BLaER1 treated with 17β-estradiol and CSF1 and Interleukin-3, amounts not matched to agents 10 nM and 100 nM (cell line): ENCODE measurements around the gene LRRC3B.

Experiments
- H3K27ac ChIP-seq, 11 experiments: shearing (Covaris generic); formaldehyde crosslinking; 2 replicates each; pipeline ENCODE4 v1.8.1; 2022
- H3K27me3 ChIP-seq, 11 experiments: shearing (Covaris generic); formaldehyde crosslinking; 2 replicates each; pipeline ENCODE4 v1.8.1; 2022
- H3K36me3 ChIP-seq, 11 experiments: shearing (Covaris generic); formaldehyde crosslinking; 2 replicates each; pipeline ENCODE4 v1.8.1; 2022
- H3K4me1 ChIP-seq, 10 experiments: shearing (Covaris generic); formaldehyde crosslinking; 2 replicates each; pipeline ENCODE4 v1.8.1; 2022
- H3K4me2 ChIP-seq, 11 experiments: shearing (Covaris generic); formaldehyde crosslinking; 2 replicates each; pipeline ENCODE4 v1.8.1; 2022
- H3K4me3 ChIP-seq, 10 experiments: shearing (Covaris generic); formaldehyde crosslinking; 2 replicates each; pipeline ENCODE4 v1.8.1; 2022
- H3K9ac ChIP-seq, 11 experiments: shearing (Covaris generic); formaldehyde crosslinking; 2 replicates each; pipeline ENCODE4 v1.8.1; 2022
- H3K9me3 ChIP-seq, 11 experiments: shearing (Covaris generic); formaldehyde crosslinking; replicated peaks in 1 of 11; 2 replicates each; pipeline ENCODE4 v1.8.1; 2022
- H4K20me1 ChIP-seq, 11 experiments: shearing (Covaris generic); formaldehyde crosslinking; 2 replicates each; pipeline ENCODE4 v1.8.1; 2022
- Cebpa-rat ChIP-seq, 11 experiments: shearing (Covaris generic); IDR thresholded peaks; 2 replicates each; pipeline ENCODE4 v1.8.1; 2022

Gene LRRC3B

DNA sequence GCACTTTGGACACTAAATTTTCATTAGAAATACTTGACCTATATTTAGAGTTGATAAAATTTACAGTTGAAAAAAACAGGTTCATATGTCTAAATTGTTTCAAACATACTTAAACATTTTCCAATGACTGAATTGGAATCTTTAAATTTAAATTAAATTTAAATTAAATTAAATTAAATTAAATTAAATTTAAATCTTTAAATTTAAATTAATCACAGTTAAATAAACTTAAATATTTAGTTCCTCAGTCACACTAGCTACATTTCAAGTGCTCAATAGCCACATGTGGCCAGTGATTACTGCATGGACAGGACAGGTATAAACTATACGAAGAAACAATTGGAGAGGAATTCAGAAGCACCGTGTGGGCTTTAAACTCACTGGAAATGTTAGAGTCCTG lies 16.8 kb downstream of the LRRC3B start:
- no peak overlapping the region for H3K4me2 ChIP-seq
- no peaks in the 10 kb centered on the region for H3K4me1 ChIP-seq
- no peak overlapping the region for H3K9ac ChIP-seq
- no peaks in the 10 kb centered on the region for H4K20me1 ChIP-seq
- no peak overlapping the region for H3K27ac ChIP-seq
- no peaks in the 10 kb centered on the region; a peak in 2 of 22 replicates for H3K9me3 ChIP-seq
- no peaks in the 10 kb centered on the region for H3K27me3 ChIP-seq
- no peaks in the 10 kb centered on the region for H3K36me3 ChIP-seq
- no peak overlapping the region for H3K4me3 ChIP-seq
- no peak for TF ChIP-seq Cebpa-rat (IDR thresholded peaks at IDR 0.05)

DNA sequence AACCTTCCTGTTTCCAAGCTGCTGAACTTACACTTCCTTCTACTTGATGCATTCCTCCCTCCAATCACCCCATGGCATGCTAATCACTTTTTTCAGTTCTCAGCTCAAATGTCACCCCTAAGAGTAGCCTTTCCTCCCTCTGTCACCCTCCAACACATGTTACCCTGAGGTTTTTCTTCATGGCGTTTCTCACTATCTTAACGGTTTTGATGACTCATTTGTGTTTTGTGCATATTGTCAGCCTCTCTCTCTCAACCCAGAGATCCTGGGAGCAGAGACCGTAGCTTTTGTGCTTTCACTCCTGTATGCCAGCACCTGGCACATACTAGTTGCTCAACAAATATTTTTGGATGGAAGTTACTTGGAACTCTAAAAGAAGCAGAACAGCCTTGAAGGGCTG lies 24.5 kb downstream of the LRRC3B start:
- Histone ChIP-seq H3K9me3 (no peaks in the 10 kb centered on the region), H3K27ac (no peak overlapping the region), H4K20me1 (no peaks in the 10 kb centered on the region), H3K9ac (no peak overlapping the region), H3K36me3 (no peaks in the 10 kb centered on the region), H3K4me2 (no peak overlapping the region), H3K27me3 (no peaks in the 10 kb centered on the region), H3K4me1 (no peaks in the 10 kb centered on the region), H3K4me3 (no peak overlapping the region)
- no peak for TF ChIP-seq Cebpa-rat (IDR thresholded peaks at IDR 0.05)

DNA sequence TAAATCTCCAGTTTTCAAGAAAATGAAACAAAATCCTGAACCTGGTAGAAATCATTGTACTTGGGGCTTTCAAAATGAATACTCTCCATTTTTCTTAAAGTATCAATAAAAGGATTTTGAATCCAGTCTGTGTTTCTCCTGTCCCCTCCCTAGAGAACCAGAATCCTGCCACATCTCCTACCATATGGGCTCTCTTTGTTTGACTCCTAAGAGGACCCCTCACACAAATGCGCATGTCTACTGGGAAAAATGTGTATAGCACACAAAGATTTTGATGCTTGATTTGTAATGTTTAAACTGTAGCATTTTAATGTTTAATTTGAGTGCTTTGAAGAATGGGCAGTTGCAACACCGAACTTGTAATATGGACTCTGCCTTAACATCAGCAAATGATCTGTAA lies 25.9 kb downstream of the LRRC3B start:
- Histone ChIP-seq H3K27me3 (no peaks in the 10 kb centered on the region), H3K4me3 (no peak overlapping the region), H3K9me3 (no peaks in the 10 kb centered on the region), H3K4me2 (no peak overlapping the region), H3K27ac (no peak overlapping the region), H3K36me3 (no peaks in the 10 kb centered on the region), H3K9ac (no peak overlapping the region), H4K20me1 (no peaks in the 10 kb centered on the region), H3K4me1 (no peaks in the 10 kb centered on the region)
- TF ChIP-seq Cebpa-rat (IDR thresholded peaks at IDR 0.05) = no peak

DNA sequence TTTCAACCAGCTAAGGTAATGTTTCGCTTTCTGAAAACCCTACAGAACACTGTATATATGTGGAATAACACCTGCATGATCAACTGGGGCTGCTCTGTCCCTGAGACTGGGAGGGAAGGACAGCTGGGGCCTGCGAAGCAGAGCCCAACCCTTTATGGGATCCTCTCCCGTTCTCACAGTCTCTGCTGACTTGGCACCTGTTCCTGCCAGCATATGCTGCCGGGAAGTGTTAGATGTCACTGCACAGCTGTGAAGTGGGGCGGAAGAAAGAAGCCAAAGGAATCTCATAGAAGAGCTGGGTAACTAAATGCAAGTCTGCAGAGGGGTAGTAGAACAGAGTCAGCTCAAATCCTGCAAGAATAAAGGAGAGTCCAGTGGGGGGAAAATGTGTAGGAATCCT lies 29.6 kb downstream of the LRRC3B start:
- H3K9me3 ChIP-seq = no peaks in the 10 kb centered on the region
- no peak overlapping the region for H3K27ac ChIP-seq
- H3K4me1 ChIP-seq = no peaks in the 10 kb centered on the region
- no peak overlapping the region for H3K4me2 ChIP-seq
- H3K36me3 ChIP-seq = no peaks in the 10 kb centered on the region
- no peaks in the 10 kb centered on the region for H4K20me1 ChIP-seq
- no peak overlapping the region for H3K4me3 ChIP-seq
- no peaks in the 10 kb centered on the region for H3K27me3 ChIP-seq
- TF ChIP-seq Cebpa-rat (IDR thresholded peaks at IDR 0.05) = no peak
- H3K9ac ChIP-seq = no peak overlapping the region

DNA sequence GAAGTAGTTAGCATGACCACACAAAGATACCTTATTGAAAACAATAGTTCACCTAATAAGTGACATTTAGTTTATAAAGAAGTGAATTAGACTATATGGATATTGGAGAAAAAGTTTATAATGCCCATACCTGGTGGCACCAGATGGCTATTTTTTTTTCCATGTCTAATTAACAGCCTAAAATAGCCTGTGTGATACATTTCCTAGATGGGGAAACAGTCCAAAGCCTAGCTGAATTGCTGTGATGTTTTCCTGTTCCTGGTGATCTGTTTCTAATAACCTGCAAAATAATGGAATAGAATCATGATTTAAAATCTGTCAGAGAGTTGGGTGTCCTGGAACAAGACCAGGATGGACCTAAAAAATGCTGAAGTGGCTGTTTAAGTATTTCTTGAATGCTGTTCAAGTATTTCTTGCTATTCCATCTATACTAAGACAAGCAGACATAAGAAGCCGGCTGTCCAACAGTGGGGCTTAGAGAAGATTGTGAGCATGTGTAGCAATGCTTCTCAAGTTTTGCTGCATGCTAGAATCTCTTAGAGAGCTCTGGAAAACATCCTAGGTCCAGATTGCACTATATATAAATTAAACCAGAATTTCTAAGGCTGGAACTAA lies 31.3 kb downstream of the LRRC3B start:
- Histone ChIP-seq H3K4me3 (no peak overlapping the region), H3K9me3 (no peaks in the 10 kb centered on the region), H3K4me1 (no peaks in the 10 kb centered on the region), H3K9ac (no peak overlapping the region), H3K27ac (no peak overlapping the region), H3K4me2 (no peak overlapping the region), H3K36me3 (no peaks in the 10 kb centered on the region), H4K20me1 (no peaks in the 10 kb centered on the region), H3K27me3 (no peaks in the 10 kb centered on the region)
- TF ChIP-seq Cebpa-rat (IDR thresholded peaks at IDR 0.05) = no peak

DNA sequence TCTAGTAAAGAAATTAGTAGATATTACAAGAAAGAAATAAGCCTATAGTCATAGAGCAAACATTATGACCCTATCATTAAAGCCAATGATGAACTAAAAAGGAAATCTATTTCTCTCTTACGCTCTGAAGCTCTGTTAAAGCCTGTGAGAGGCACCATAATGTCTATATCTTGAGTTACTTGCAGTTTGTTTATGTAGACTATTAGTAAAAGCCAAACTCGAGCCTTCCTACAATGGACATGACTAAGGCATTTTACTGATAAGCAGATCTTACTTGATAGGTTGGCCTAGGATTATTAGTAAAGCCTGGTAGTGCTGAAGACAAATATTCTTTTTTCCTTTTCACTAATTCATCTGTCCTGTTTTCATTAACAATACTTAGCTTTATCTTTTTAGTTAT lies 32.7 kb downstream of the LRRC3B start:
- H3K4me2 ChIP-seq = no peak overlapping the region
- no peaks in the 10 kb centered on the region for H3K9me3 ChIP-seq
- H3K9ac ChIP-seq = no peak overlapping the region
- TF ChIP-seq Cebpa-rat (IDR thresholded peaks at IDR 0.05) = no peak
- no peaks in the 10 kb centered on the region for H4K20me1 ChIP-seq
- no peaks in the 10 kb centered on the region for H3K27me3 ChIP-seq
- no peaks in the 10 kb centered on the region for H3K36me3 ChIP-seq
- no peak overlapping the region for H3K27ac ChIP-seq
- no peaks in the 10 kb centered on the region for H3K4me1 ChIP-seq
- no peak overlapping the region for H3K4me3 ChIP-seq

DNA sequence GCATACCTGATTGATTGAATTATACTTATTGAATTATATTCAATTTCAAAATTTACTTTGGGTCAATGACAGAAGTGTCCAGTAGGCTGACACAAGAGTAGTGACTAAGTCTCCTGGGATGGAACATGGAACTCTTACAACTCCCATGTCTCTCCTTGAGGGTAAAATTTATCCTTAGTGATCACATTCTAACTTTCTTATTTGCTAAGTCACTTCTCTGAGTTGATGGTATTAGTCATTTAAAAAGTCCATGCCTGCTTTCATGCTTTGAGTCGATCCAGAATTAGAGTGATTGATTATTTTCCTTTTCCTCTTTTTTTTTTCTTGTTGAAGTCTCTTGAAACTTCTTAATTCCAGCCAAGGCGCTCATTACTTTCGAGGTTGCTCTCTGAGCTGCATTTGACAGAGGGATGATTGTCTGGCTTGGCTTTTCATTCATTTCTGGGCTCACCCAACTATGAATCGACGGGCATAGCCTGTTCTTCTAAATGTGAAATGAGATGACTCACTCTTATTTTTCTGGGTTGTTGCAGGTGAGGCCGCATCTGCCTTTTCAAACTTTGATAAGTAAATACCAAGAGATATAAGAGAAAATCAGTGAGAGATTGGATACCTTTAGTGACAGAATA lies 34.9 kb downstream of the LRRC3B start:
- Histone ChIP-seq H3K36me3 (no peaks in the 10 kb centered on the region), H3K27me3 (no peaks in the 10 kb centered on the region), H3K9me3 (no peaks in the 10 kb centered on the region), H3K4me1 (no peaks in the 10 kb centered on the region), H3K9ac (no peak overlapping the region), H3K4me2 (no peak overlapping the region), H4K20me1 (no peaks in the 10 kb centered on the region), H3K27ac (no peak overlapping the region), H3K4me3 (no peak overlapping the region)
- no peak for TF ChIP-seq Cebpa-rat (IDR thresholded peaks at IDR 0.05)

DNA sequence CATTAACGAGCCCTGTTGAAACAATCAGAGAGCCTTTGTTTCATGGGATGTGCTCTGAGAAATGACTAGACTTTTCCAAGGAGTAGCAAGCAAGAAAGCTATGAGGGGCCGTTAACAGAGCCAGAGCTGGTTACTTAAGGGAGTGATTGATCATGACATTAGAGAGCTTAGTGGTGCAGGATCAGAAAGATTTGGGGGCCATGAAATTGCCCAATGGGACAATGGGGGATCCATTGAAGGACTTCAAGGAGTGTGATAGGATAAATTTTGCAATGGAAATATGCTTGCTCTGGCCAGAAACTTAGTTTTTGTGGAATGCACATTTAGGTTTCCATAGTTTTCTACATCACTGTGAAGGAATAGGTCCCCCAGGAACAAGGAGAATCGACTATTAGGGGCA lies 45.6 kb downstream of the LRRC3B start:
- no peaks in the 10 kb centered on the region for H3K36me3 ChIP-seq
- H4K20me1 ChIP-seq = no peaks in the 10 kb centered on the region
- no peak overlapping the region for H3K9ac ChIP-seq
- H3K4me3 ChIP-seq = no peak overlapping the region
- no peaks in the 10 kb centered on the region for H3K4me1 ChIP-seq
- no peak for TF ChIP-seq Cebpa-rat (IDR thresholded peaks at IDR 0.05)
- no peak overlapping the region for H3K27ac ChIP-seq
- no peaks in the 10 kb centered on the region for H3K27me3 ChIP-seq
- H3K4me2 ChIP-seq = no peak overlapping the region
- no peaks in the 10 kb centered on the region for H3K9me3 ChIP-seq

DNA sequence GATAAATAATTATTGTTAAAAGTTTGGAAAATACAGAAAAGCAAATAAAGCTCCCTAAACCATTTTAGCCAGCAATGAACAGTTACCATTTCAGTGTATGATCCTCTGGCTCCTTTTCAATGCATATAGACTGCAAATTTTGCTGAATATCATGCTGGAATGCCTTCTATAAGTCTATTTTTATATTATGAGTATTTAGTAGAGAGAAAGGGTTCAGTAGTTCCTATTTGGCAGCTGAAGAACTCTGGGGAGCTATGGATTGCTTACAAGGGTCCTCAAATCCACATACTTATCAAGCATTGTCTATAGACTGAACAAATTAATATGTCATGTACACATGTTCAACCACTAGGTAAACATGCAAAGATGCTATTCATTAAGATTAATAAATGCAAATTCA lies 46.1 kb downstream of the LRRC3B start:
- no peaks in the 10 kb centered on the region for H3K9me3 ChIP-seq
- H3K4me3 ChIP-seq = no peak overlapping the region
- no peaks in the 10 kb centered on the region for H3K4me1 ChIP-seq
- H3K4me2 ChIP-seq = no peak overlapping the region
- no peak overlapping the region for H3K27ac ChIP-seq
- H3K9ac ChIP-seq = no peak overlapping the region
- no peak for TF ChIP-seq Cebpa-rat (IDR thresholded peaks at IDR 0.05)
- no peaks in the 10 kb centered on the region for H3K36me3 ChIP-seq
- H4K20me1 ChIP-seq = no peaks in the 10 kb centered on the region
- H3K27me3 ChIP-seq = no peaks in the 10 kb centered on the region

DNA sequence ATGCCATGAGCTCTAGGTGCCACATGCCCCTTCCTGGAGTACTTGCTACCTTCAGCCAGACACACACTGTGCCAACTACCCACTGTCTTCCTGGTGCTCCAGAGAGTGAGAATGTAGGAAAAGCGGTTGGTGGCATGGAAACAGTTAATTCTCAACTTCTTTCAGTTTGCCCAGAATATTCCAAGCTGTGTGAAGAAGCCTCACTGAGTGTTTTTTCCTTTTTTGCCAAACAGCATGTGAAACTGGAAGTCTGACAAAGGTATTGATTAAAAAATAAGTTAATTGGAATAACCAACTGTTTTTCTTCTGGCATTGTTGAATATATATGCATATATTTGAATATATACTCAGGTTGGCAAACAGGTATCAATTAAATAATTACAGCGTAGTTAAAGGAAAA lies 52.8 kb downstream of the LRRC3B start:
- H4K20me1 ChIP-seq = no peaks in the 10 kb centered on the region
- H3K4me1 ChIP-seq = peaks cover 0 to 4% (median 0%) of the 10 kb centered on the region in 10 experiments; a peak in 1 of 20 replicates
- no peak overlapping the region for H3K9ac ChIP-seq
- H3K27me3 ChIP-seq = no peaks in the 10 kb centered on the region
- H3K27ac ChIP-seq = no peak overlapping the region
- no peak overlapping the region for H3K4me3 ChIP-seq
- 0 out of 22 replicates have a peak, but pooled peaks cover 0 to 5% (median 0%) of the 10 kb centered on the region in 11 experiments for H3K9me3 ChIP-seq
- no peaks in the 10 kb centered on the region for H3K36me3 ChIP-seq
- H3K4me2 ChIP-seq = no peak overlapping the region
- TF ChIP-seq Cebpa-rat (IDR thresholded peaks at IDR 0.05) = no peak
